Skeletal muscle cell (primary cell): ENCODE data around the gene DLG5.
"Not testable (repeated sequence)": the region's sequence is repeated elsewhere in the genome, so short reads cannot be mapped to it uniquely, and the experiment has no call there.

Experiments
- DNase-seq: peaks from one replicate; pipeline ENCODE4 v3.0.0-alpha.2; 2010; ENCODE audit warnings: low read depth
- H3K4me3 ChIP-seq: 2 replicates; pipeline ENCODE4 v1.5.1; 2011; ENCODE audit warnings: low read depth, mild to moderate bottlenecking, control low read depth, low read length, moderate library complexity

The DLG5 gene

GRCh38 chr10:77789016-77789415 is 137.5 kb downstream of the DLG5 start:
- no peak overlapping the region for H3K4me3 ChIP-seq
- DNase-seq = no peak

- no peak for DNase-seq
- H3K4me3 ChIP-seq = no peak overlapping the region
These were observed 138.0 kb downstream of the DLG5 start for GRCh38 chr10:77788496-77789010.

- H3K4me3 ChIP-seq = no peak overlapping the region
- DNase-seq = no peak
These were observed 139.1 kb downstream of the DLG5 start for GRCh38 chr10:77787440-77787839.

GRCh38 chr10:77784856-77785255 is 141.7 kb downstream of the DLG5 start:
- no peak overlapping the region for H3K4me3 ChIP-seq
- DNase-seq = peak; percentile 74

- no peak overlapping the region for H3K4me3 ChIP-seq
- DNase-seq = no peak
These were observed 144.1 kb downstream of the DLG5 start for GRCh38 chr10:77782328-77783061.

- H3K4me3 ChIP-seq = no peak overlapping the region
- DNase-seq = no peak
These were observed 144.9 kb downstream of the DLG5 start for GRCh38 chr10:77781451-77782327.

GRCh38 chr10:77780180-77780579 is 146.4 kb downstream of the DLG5 start:
- H3K4me3 ChIP-seq = no peak overlapping the region
- DNase-seq = no peak

- no peak overlapping the region for H3K4me3 ChIP-seq
- DNase-seq = no peak
These were observed 150.1 kb downstream of the DLG5 start for GRCh38 chr10:77776487-77776886.

GRCh38 chr10:77774940-77775391 is 151.6 kb downstream of the DLG5 start:
- DNase-seq = peak; percentile 39
- no peak overlapping the region for H3K4me3 ChIP-seq

- DNase-seq = no peak
These were observed 152.7 kb downstream of the DLG5 start for GRCh38 chr10:77773631-77774426.

GRCh38 chr10:77772852-77773600 is 153.5 kb downstream of the DLG5 start:
- H3K4me3 ChIP-seq, DNase-seq: not testable (repeated sequence)

More at GRCh38 chr10:77773631-77774426, 152.7 kb downstream of the DLG5 start:
- no peak overlapping the region for H3K4me3 ChIP-seq

- DNase-seq = no peak
- no peak overlapping the region for H3K4me3 ChIP-seq
These were observed 154.7 kb downstream of the DLG5 start for GRCh38 chr10:77771851-77772250.

GRCh38 chr10:77771450-77771849 is 155.1 kb downstream of the DLG5 start:
- no peak for DNase-seq
- no peak overlapping the region for H3K4me3 ChIP-seq

GRCh38 chr10:77770868-77771175 is 155.7 kb downstream of the DLG5 start:
- H3K4me3 ChIP-seq = no peak overlapping the region
- DNase-seq = no peak

GRCh38 chr10:77770081-77770867 is 156.3 kb downstream of the DLG5 start:
- DNase-seq = no peak

GRCh38 chr10:77768039-77768438 is 158.5 kb downstream of the DLG5 start:
- DNase-seq = no peak
- no peak overlapping the region for H3K4me3 ChIP-seq

More at GRCh38 chr10:77770081-77770867, 156.3 kb downstream of the DLG5 start:
- no peak overlapping the region for H3K4me3 ChIP-seq

- DNase-seq = no peak
- H3K4me3 ChIP-seq = no peak overlapping the region
These were observed 162.8 kb downstream of the DLG5 start for GRCh38 chr10:77763453-77764430.
